Activated T-cell treated with anti-CD3 and anti-CD28 coated beads, Interleukin-2, amount 50 U/mL, for 72 hours (primary cell): Measurements from ENCODE around the gene KLC4. TPM values are rescaled to one million over a fixed set of nuclear protein-coding genes. Genes with fewer than 3 reads are reported as not detected.

Experiments
- ATAC-seq, 2 donors: fragments of 150-1000 bp; cut with Tn5 transposase; replicated peaks in 1 of 2; 2 replicates each; pipeline ENCODE4 v1.10.0; 2021; ENCODE audit warnings: moderate library complexity in 2 of 2, mild to moderate bottlenecking in 1 of 2
- DNase-seq, 2 donors: peaks; one replicate each; pipeline ENCODE4 v3.0.0; 2021 to 2022; ENCODE audit warnings: mixed read lengths in 1 of 2
- H3K27ac Mint-ChIP-seq: one replicate; pipeline ENCODE4 v1.8.0; 2022; ENCODE audit warnings: mild to moderate bottlenecking, moderate library complexity, mixed read lengths
- H3K27me3 Mint-ChIP-seq: one replicate; pipeline ENCODE4 v1.8.0; 2022; ENCODE audit warnings: low read depth, mixed read lengths
- H3K36me3 Mint-ChIP-seq, 2 donors: one replicate each; pipeline ENCODE4 v1.8.0; 2022; ENCODE audit warnings: mixed read lengths in 2 of 2, mild to moderate bottlenecking in 1 of 2; ENCODE audit not compliant: insufficient read depth in 2 of 2
- H3K4me1 Mint-ChIP-seq: one replicate; pipeline ENCODE4 v1.8.0; 2022; ENCODE audit warnings: low read depth, mixed read lengths
- H3K4me3 Mint-ChIP-seq, 2 donors: one replicate each; pipeline ENCODE4 v1.8.0; 2022; ENCODE audit warnings: mild to moderate bottlenecking in 2 of 2, mixed read lengths in 2 of 2, moderate library complexity in 2 of 2
- H3K9me3 Mint-ChIP-seq, 2 donors: one replicate each; pipeline ENCODE4 v1.8.0; 2022; ENCODE audit warnings: mixed read lengths in 2 of 2
- total RNA-seq, 2 donors: library from RNA; stranded (reverse); gene quantifications; one replicate each; pipeline ENCODE4 v1.2.3, GENCODE V29; 2022

Gene KLC4
- 10 to 100 TPM; 36.9 to 37.4 TPM for total RNA-seq

GRCh38 chr6:43059168-43060033 lies at the start of gene KLC4, which contains the start of gene MRPL2:
TSS of gene KLC4 (plus strand) at chr6:43059631. CDS start at chr6:43061336, 1,705 bp downstream.
TSS of gene MRPL2 (minus strand) at chr6:43059434. CDS start at chr6:43059381, 53 bp downstream.
- Mint-ChIP-seq H3K9me3 (no peaks in the 10 kb centered on the region), H3K36me3 (no peaks in the 10 kb centered on the region), H3K4me1 (peaks cover 46% of the 10 kb centered on the region), H3K27ac (peak within 1 kb of the TSS; percentile 96), H3K4me3 (peak within 1 kb of the TSS; percentile 90 to 94), H3K27me3 (no peaks in the 10 kb centered on the region)
- ATAC-seq (peak; percentile 96 to 97), DNase-seq (peak; percentile 94 to 97)

GRCh38 chr6:43011207-43011606 lies 48.2 kb upstream of the KLC4 start:
- Mint-ChIP-seq H3K9me3 (no peaks in the 10 kb centered on the region), H3K27ac (peak overlapping the region; percentile 32), H3K4me1 (peaks cover 51% of the 10 kb centered on the region), H3K36me3 (peaks cover 7 to 9% of the 10 kb centered on the region in 2 donors), H3K27me3 (no peaks in the 10 kb centered on the region), H3K4me3 (no peak overlapping the region)
- no peak for DNase-seq
- no peak for ATAC-seq

GRCh38 chr6:43012364-43012763 lies 47.1 kb upstream of the KLC4 start:
- Mint-ChIP-seq H3K27ac (peak overlapping the region; percentile 70), H3K9me3 (no peaks in the 10 kb centered on the region), H3K4me1 (peaks cover 58% of the 10 kb centered on the region), H3K4me3 (peak overlapping the region; percentile 94 to 99), H3K36me3 (peaks cover 7% of the 10 kb centered on the region in 2 donors), H3K27me3 (no peaks in the 10 kb centered on the region)
- DNase-seq: no peak
- ATAC-seq: no peak

- DNase-seq (no peak), ATAC-seq (peak in 1 of 2 donors; percentile 27)
- Mint-ChIP-seq H3K27ac (peak overlapping the region; percentile 70), H3K27me3 (no peaks in the 10 kb centered on the region), H3K4me3 (peak overlapping the region; percentile 94 to 99), H3K9me3 (no peaks in the 10 kb centered on the region), H3K4me1 (peaks cover 65% of the 10 kb centered on the region), H3K36me3 (peaks cover 9 to 16% of the 10 kb centered on the region in 2 donors)
These were observed 46.2 kb upstream of the KLC4 start for GRCh38 chr6:43013097-43013842.

GRCh38 chr6:43013843-43014433 lies 45.5 kb upstream of the KLC4 start, which contains the start of the genes KLHDC3 and MEA1:
TSS of gene KLHDC3 (plus strand) at chr6:43014249. CDS start at chr6:43017193, 2,944 bp downstream.
TSS of gene MEA1 (minus strand) at chr6:43013946. CDS start at chr6:43013813, 133 bp downstream.
- Mint-ChIP-seq H3K4me3 (peak within 1 kb of the TSS; percentile 94 to 99), H3K27me3 (no peaks in the 10 kb centered on the region), H3K36me3 (peaks cover 9 to 16% of the 10 kb centered on the region in 2 donors), H3K9me3 (no peaks in the 10 kb centered on the region), H3K4me1 (peaks cover 65% of the 10 kb centered on the region), H3K27ac (peak within 1 kb of the TSS; percentile 70)
- ATAC-seq: peak; percentile 93 to 95
- DNase-seq: peak; percentile 99

- H3K27ac Mint-ChIP-seq: peak overlapping the region; percentile 70
- H3K9me3 Mint-ChIP-seq: no peaks in the 10 kb centered on the region
- peaks cover 65% of the 10 kb centered on the region for H3K4me1 Mint-ChIP-seq
- H3K4me3 Mint-ChIP-seq: peak overlapping the region; percentile 94 to 99
- no peaks in the 10 kb centered on the region for H3K27me3 Mint-ChIP-seq
- ATAC-seq (no peak), DNase-seq (no peak)
- peaks cover 7 to 16% of the 10 kb centered on the region in 2 donors for H3K36me3 Mint-ChIP-seq
These were observed 45.0 kb upstream of the KLC4 start for GRCh38 chr6:43014434-43014909.

GRCh38 chr6:43016176-43016942 lies 43.1 kb upstream of the KLC4 start:
- peaks cover 63% of the 10 kb centered on the region for H3K4me1 Mint-ChIP-seq

GRCh38 chr6:43016943-43017334 lies 42.5 kb upstream of the KLC4 start:
- Mint-ChIP-seq H3K36me3 (peaks cover 4 to 17% of the 10 kb centered on the region in 2 donors), H3K4me1 (peaks cover 58% of the 10 kb centered on the region), H3K27me3 (no peaks in the 10 kb centered on the region), H3K4me3 (no peak overlapping the region), H3K27ac (no peak overlapping the region), H3K9me3 (no peaks in the 10 kb centered on the region)
- DNase-seq: no peak
- no peak for ATAC-seq

More at GRCh38 chr6:43016176-43016942, 43.1 kb upstream of the KLC4 start:
- Mint-ChIP-seq H3K27ac (no peak overlapping the region), H3K4me3 (peak overlapping the region; percentile 44 to 67), H3K9me3 (no peaks in the 10 kb centered on the region), H3K36me3 (peaks cover 6 to 17% of the 10 kb centered on the region in 2 donors), H3K27me3 (no peaks in the 10 kb centered on the region)
- ATAC-seq (no peak), DNase-seq (no peak)

- Mint-ChIP-seq H3K27ac (no peak overlapping the region), H3K4me1 (peaks cover 55% of the 10 kb centered on the region), H3K27me3 (no peaks in the 10 kb centered on the region), H3K4me3 (no peak overlapping the region), H3K36me3 (peaks cover 5 to 19% of the 10 kb centered on the region in 2 donors), H3K9me3 (no peaks in the 10 kb centered on the region)
- ATAC-seq (no peak), DNase-seq (no peak)
These were observed 40.3 kb upstream of the KLC4 start for GRCh38 chr6:43019152-43019551.

- DNase-seq: no peak
- H3K4me3 Mint-ChIP-seq: peak overlapping the region; percentile 18 to 37
- H3K36me3 Mint-ChIP-seq: peaks cover 12 to 25% of the 10 kb centered on the region in 2 donors
- no peaks in the 10 kb centered on the region for H3K9me3 Mint-ChIP-seq
- peaks cover 55% of the 10 kb centered on the region for H3K4me1 Mint-ChIP-seq
- no peaks in the 10 kb centered on the region for H3K27me3 Mint-ChIP-seq
- H3K27ac Mint-ChIP-seq: peak overlapping the region; percentile 24
- ATAC-seq: no peak
These were observed 39.3 kb upstream of the KLC4 start for GRCh38 chr6:43020052-43020705.

GRCh38 chr6:43020847-43021246 lies 38.6 kb upstream of the KLC4 start:
- Mint-ChIP-seq H3K4me1 (peaks cover 54% of the 10 kb centered on the region), H3K36me3 (peaks cover 13 to 29% of the 10 kb centered on the region in 2 donors), H3K4me3 (peak overlapping the region; percentile 65 to 86), H3K9me3 (no peaks in the 10 kb centered on the region), H3K27me3 (no peaks in the 10 kb centered on the region), H3K27ac (no peak overlapping the region)
- DNase-seq (no peak), ATAC-seq (no peak)
